H1 (cell line): ENCODE results near the gene ADRB1. TPM values are rescaled to one million over a fixed set of nuclear protein-coding genes. Genes with fewer than 3 reads are reported as not detected.

Experiments used
- CEBPB ChIP-seq: IDR thresholded peaks from 2 replicates; pipeline ENCODE4 v1.6.1; 2012; ENCODE audit warnings: low read depth, low read length
- GTF2F1 ChIP-seq: IDR thresholded peaks from 2 replicates; pipeline ENCODE4 v1.6.1; 2012; ENCODE audit warnings: low read depth, low read length, improper control_type of control experiment, borderline replicate concordance
- HDAC2 ChIP-seq, 2 experiments: fragments of 300-600 bp in 1 of 2; sonication (generic) in 1 of 2; IDR thresholded peaks; 2 replicates each; pipeline ENCODE4 v1.6.1; 2011 to 2012; ENCODE audit warnings: low read depth in 2 of 2, low read length in 2 of 2, mild to moderate bottlenecking in 2 of 2, moderate library complexity in 2 of 2, borderline replicate concordance in 1 of 2, inconsistent platforms in 1 of 2
- JUND ChIP-seq: IDR thresholded peaks from 2 replicates; pipeline ENCODE4 v1.6.1; 2011; ENCODE audit warnings: mild to moderate bottlenecking, improper control_type of control experiment, low read length
- RFX5 ChIP-seq: IDR thresholded peaks from 2 replicates; pipeline ENCODE4 v1.6.1; 2011; ENCODE audit warnings: low read depth, low read length, improper control_type of control experiment, borderline replicate concordance
- SP1 ChIP-seq: IDR thresholded peaks from 2 replicates; pipeline ENCODE4 v1.6.1; 2011; ENCODE audit warnings: low read depth, low read length
- polyA plus RNA-seq, 7 experiments: library from polyadenylated mRNA; depleted of rRNA in 3 of 7; stranded (reverse) in 5 of 7; unstranded in 2 of 7; fragments of >200 nt in 5 of 7; fragments of 200-250 nt in 2 of 7; gene quantifications; 1 replicate in 5 of 7; 2 replicates in 1 of 7; 4 replicates in 1 of 7; pipeline versions ENCODE4 v1.2.1 to v1.2.3, GENCODE V29; 2011 to 2013; ENCODE audit warnings: missing spikeins in 2 of 7, mixed read lengths in 2 of 7
- total RNA-seq: library from RNA; stranded (reverse); fragmentation: NEBNext Ultra II Directional; extraction: Animal tissue kit (Norgen Biotek cat#: 25700); gene quantifications from 2 replicates; pipeline ENCODE4 v1.2.1, GENCODE V29; 2021
- TF ChIP-seq, protein P1 (sequence below): fragments of 300-600 bp; sonication (generic); IDR thresholded peaks from 2 replicates; pipeline ENCODE4 v1.7.1; 2012; ENCODE audit warnings: low read length, moderate library complexity, mild to moderate bottlenecking, inconsistent platforms; ENCODE audit not compliant: insufficient replicate concordance
- TF ChIP-seq, protein P2 (sequence below): IDR thresholded peaks from 2 replicates; pipeline ENCODE4 v1.6.1; 2011; ENCODE audit warnings: low read length, improper control_type of control experiment

The ADRB1 gene
- total and polyA plus RNA-seq, 2 of the 8 experiments (the other 6 are each of a cell fraction or from before 2014, with no cell fraction given): 0.14 to 0.48 TPM

GRCh38 chr10:114010316-114010715, 33.4 kb upstream of the ADRB1 start (continued):
- TF ChIP-seq, protein P1, sequence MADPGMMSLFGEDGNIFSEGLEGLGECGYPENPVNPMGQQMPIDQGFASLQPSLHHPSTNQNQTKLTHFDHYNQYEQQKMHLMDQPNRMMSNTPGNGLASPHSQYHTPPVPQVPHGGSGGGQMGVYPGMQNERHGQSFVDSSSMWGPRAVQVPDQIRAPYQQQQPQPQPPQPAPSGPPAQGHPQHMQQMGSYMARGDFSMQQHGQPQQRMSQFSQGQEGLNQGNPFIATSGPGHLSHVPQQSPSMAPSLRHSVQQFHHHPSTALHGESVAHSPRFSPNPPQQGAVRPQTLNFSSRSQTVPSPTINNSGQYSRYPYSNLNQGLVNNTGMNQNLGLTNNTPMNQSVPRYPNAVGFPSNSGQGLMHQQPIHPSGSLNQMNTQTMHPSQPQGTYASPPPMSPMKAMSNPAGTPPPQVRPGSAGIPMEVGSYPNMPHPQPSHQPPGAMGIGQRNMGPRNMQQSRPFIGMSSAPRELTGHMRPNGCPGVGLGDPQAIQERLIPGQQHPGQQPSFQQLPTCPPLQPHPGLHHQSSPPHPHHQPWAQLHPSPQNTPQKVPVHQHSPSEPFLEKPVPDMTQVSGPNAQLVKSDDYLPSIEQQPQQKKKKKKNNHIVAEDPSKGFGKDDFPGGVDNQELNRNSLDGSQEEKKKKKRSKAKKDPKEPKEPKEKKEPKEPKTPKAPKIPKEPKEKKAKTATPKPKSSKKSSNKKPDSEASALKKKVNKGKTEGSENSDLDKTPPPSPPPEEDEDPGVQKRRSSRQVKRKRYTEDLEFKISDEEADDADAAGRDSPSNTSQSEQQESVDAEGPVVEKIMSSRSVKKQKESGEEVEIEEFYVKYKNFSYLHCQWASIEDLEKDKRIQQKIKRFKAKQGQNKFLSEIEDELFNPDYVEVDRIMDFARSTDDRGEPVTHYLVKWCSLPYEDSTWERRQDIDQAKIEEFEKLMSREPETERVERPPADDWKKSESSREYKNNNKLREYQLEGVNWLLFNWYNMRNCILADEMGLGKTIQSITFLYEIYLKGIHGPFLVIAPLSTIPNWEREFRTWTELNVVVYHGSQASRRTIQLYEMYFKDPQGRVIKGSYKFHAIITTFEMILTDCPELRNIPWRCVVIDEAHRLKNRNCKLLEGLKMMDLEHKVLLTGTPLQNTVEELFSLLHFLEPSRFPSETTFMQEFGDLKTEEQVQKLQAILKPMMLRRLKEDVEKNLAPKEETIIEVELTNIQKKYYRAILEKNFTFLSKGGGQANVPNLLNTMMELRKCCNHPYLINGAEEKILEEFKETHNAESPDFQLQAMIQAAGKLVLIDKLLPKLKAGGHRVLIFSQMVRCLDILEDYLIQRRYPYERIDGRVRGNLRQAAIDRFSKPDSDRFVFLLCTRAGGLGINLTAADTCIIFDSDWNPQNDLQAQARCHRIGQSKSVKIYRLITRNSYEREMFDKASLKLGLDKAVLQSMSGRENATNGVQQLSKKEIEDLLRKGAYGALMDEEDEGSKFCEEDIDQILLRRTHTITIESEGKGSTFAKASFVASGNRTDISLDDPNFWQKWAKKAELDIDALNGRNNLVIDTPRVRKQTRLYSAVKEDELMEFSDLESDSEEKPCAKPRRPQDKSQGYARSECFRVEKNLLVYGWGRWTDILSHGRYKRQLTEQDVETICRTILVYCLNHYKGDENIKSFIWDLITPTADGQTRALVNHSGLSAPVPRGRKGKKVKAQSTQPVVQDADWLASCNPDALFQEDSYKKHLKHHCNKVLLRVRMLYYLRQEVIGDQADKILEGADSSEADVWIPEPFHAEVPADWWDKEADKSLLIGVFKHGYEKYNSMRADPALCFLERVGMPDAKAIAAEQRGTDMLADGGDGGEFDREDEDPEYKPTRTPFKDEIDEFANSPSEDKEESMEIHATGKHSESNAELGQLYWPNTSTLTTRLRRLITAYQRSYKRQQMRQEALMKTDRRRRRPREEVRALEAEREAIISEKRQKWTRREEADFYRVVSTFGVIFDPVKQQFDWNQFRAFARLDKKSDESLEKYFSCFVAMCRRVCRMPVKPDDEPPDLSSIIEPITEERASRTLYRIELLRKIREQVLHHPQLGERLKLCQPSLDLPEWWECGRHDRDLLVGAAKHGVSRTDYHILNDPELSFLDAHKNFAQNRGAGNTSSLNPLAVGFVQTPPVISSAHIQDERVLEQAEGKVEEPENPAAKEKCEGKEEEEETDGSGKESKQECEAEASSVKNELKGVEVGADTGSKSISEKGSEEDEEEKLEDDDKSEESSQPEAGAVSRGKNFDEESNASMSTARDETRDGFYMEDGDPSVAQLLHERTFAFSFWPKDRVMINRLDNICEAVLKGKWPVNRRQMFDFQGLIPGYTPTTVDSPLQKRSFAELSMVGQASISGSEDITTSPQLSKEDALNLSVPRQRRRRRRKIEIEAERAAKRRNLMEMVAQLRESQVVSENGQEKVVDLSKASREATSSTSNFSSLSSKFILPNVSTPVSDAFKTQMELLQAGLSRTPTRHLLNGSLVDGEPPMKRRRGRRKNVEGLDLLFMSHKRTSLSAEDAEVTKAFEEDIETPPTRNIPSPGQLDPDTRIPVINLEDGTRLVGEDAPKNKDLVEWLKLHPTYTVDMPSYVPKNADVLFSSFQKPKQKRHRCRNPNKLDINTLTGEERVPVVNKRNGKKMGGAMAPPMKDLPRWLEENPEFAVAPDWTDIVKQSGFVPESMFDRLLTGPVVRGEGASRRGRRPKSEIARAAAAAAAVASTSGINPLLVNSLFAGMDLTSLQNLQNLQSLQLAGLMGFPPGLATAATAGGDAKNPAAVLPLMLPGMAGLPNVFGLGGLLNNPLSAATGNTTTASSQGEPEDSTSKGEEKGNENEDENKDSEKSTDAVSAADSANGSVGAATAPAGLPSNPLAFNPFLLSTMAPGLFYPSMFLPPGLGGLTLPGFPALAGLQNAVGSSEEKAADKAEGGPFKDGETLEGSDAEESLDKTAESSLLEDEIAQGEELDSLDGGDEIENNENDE: no peak
- TF ChIP-seq JUND (no peak), HDAC2 (IDR thresholded peaks at IDR 0.05; ENCODE audit: borderline replicate concordance in 1 of 2, low read depth in 2 of 2, low read length in 2 of 2) (no peak), GTF2F1 (no peak), RFX5 (no peak), CEBPB (no peak), SP1 (no peak)
- TF ChIP-seq, protein P2, sequence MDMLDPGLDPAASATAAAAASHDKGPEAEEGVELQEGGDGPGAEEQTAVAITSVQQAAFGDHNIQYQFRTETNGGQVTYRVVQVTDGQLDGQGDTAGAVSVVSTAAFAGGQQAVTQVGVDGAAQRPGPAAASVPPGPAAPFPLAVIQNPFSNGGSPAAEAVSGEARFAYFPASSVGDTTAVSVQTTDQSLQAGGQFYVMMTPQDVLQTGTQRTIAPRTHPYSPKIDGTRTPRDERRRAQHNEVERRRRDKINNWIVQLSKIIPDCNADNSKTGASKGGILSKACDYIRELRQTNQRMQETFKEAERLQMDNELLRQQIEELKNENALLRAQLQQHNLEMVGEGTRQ: no peak
